Loucy (cell line): ENCODE data around the gene DEFB108B.
"Not testable (repeated sequence)": the region's sequence is repeated elsewhere in the genome, so short reads cannot be mapped to it uniquely, and the experiment has no call there.

Experiments
- H2AFZ ChIP-seq: fragments of 200-600 bp; sonication (generic); 2 replicates; pipeline ENCODE4 v1.6.0; 2016; ENCODE audit warnings: antibody characterized with exemption, mild to moderate bottlenecking, low read length, moderate library complexity
- H3F3A ChIP-seq: fragments of 200-600 bp; 2 replicates; pipeline ENCODE4 v1.6.0; 2016; ENCODE audit warnings: antibody characterized with exemption, low read depth, mild to moderate bottlenecking
- H3K27me3 ChIP-seq: fragments of 200-600 bp; sonication (generic); 2 replicates; pipeline ENCODE4 v1.6.1; 2014; ENCODE audit warnings: low read length, mild to moderate bottlenecking; ENCODE audit not compliant: insufficient read depth, poor library complexity, severe bottlenecking
- H3K36me3 ChIP-seq: fragments of 200-600 bp; sonication (generic); 2 replicates; pipeline ENCODE4 v1.6.1; 2016; ENCODE audit warnings: low read length; ENCODE audit not compliant: insufficient read depth
- H3K4me1 ChIP-seq: fragments of 200-600 bp; sonication (generic); 2 replicates; pipeline ENCODE4 v1.5.1; 2014; ENCODE audit warnings: low read length, mild to moderate bottlenecking; ENCODE audit not compliant: insufficient read depth, poor library complexity, severe bottlenecking
- H3K4me2 ChIP-seq: fragments of 200-600 bp; sonication (generic); 2 replicates; pipeline ENCODE4 v1.6.0; 2014; ENCODE audit warnings: antibody characterized with exemption, low read length, low read depth, mild to moderate bottlenecking; ENCODE audit not compliant: poor library complexity, severe bottlenecking
- H3K4me3 ChIP-seq: fragments of 200-600 bp; sonication (generic); 2 replicates; pipeline ENCODE4 v1.5.1; 2014; ENCODE audit warnings: low read length, mild to moderate bottlenecking, mixed read lengths; ENCODE audit not compliant: poor library complexity, severe bottlenecking
- H3K79me2 ChIP-seq: fragments of 200-600 bp; sonication (generic); 2 replicates; pipeline ENCODE4 v1.6.1; 2014; ENCODE audit warnings: low read length; ENCODE audit not compliant: insufficient read depth
- H3K9ac ChIP-seq: fragments of 200-600 bp; sonication (generic); 2 replicates; pipeline ENCODE4 v1.6.0; 2014; ENCODE audit warnings: mild to moderate bottlenecking, low read depth, low read length, moderate library complexity; ENCODE audit not compliant: poor library complexity, severe bottlenecking
- H3K9me2 ChIP-seq: fragments of 200-600 bp; sonication (generic); replicated peaks from 2 replicates; pipeline ENCODE4 v1.6.1; 2016; ENCODE audit warnings: low read depth, low read length, mixed read lengths
- H3K9me3 ChIP-seq: fragments of 200-600 bp; sonication (generic); 2 replicates; pipeline ENCODE4 v1.6.1; 2014; ENCODE audit warnings: mild to moderate bottlenecking, antibody characterized with exemption, low read length, low read depth; ENCODE audit not compliant: insufficient read depth
- H4K20me1 ChIP-seq: fragments of 200-600 bp; sonication (generic); 2 replicates; pipeline ENCODE4 v1.6.0; 2014; ENCODE audit warnings: antibody characterized with exemption, low read length, mild to moderate bottlenecking; ENCODE audit not compliant: insufficient read depth, poor library complexity, severe bottlenecking

The DEFB108B gene

DNA sequence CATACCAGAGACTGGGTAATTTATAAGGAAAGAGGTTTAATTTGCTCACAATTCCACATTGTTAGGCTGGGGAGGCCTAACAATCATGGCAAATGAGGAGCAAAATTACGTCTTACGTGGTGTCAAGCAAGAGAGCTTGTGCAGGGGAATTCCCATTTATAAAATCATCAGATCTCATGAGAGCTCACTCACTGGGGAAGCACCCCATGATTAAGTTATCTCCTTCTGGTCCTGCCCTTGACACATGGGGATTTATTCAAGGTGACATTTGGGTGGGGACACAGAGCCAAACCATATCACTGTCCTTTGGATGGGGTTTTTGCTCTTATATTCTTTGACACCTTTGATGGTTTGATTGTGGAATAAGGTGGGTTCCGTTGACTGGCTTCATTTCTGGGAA lies 36.9 kb downstream of the DEFB108B start:
- not testable (repeated sequence) for H3K9ac ChIP-seq, H3K79me2 ChIP-seq, H3K36me3 ChIP-seq, H3K9me3 ChIP-seq, H2AFZ ChIP-seq, H3K9me2 ChIP-seq, H4K20me1 ChIP-seq, H3K4me2 ChIP-seq, H3K27me3 ChIP-seq, H3K4me1 ChIP-seq, H3F3A ChIP-seq, H3K4me3 ChIP-seq

DNA sequence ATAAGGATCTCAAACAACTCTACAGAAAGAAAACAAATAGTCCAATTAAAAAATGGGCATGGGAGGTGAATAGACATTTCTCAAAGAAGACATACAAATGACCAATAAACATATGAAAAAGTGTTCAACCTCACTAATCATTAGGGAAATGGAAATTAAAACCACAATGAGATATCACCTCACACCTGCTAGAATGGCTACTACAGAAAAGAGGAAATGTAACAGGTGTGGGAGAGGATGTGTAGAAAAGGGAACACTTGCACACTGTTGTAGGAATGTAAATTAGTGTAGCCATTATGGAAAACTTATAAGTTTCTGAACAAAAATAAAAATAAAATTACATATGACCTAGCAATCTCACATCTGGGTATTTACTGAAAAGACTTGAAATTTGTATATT lies 37.7 kb downstream of the DEFB108B start:
- H3K9me3 ChIP-seq, H3K27me3 ChIP-seq, H3K79me2 ChIP-seq, H3K4me1 ChIP-seq, H3K36me3 ChIP-seq, H4K20me1 ChIP-seq, H3K4me3 ChIP-seq, H3K9ac ChIP-seq, H3K9me2 ChIP-seq, H2AFZ ChIP-seq, H3K4me2 ChIP-seq, H3F3A ChIP-seq: not testable (repeated sequence)

GRCh38 chr11:71876262-71876661 lies 43.3 kb downstream of the DEFB108B start:
- H3K36me3 ChIP-seq, H3F3A ChIP-seq, H3K9me3 ChIP-seq, H3K27me3 ChIP-seq, H3K4me2 ChIP-seq, H4K20me1 ChIP-seq, H3K9me2 ChIP-seq, H3K79me2 ChIP-seq, H2AFZ ChIP-seq, H3K4me3 ChIP-seq, H3K9ac ChIP-seq, H3K4me1 ChIP-seq: not testable (repeated sequence)

- not testable (repeated sequence) for H3K79me2 ChIP-seq, H3K36me3 ChIP-seq, H4K20me1 ChIP-seq, H3F3A ChIP-seq, H2AFZ ChIP-seq, H3K4me1 ChIP-seq, H3K27me3 ChIP-seq, H3K9ac ChIP-seq, H3K4me2 ChIP-seq, H3K9me3 ChIP-seq, H3K4me3 ChIP-seq, H3K9me2 ChIP-seq
Measured at GRCh38 chr11:71878059-71878458, 45.1 kb downstream of the DEFB108B start, which contains the start of gene DEFB131B. Gene DEFB131B, plus strand, starts transcription at chr11:71878453. Its CDS starts 0 bp downstream, at chr11:71878453.

DNA sequence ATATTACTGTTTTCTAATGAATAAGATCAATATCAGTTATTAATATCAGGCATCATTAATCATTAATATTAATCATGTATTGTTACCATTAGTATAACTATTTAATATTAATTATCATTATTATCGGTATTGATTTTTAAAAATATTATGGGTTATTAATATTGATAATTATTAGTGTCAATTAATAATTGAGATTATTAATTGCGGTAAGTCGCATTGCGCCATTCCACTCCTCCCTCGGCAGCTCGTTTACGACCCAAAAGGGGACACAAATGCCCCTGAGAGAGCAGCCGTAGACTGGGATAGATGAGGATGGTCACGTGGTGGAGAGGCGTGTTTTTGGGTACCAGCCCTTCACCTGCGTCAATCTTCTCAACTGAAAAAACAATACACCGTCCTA lies 52.8 kb downstream of the DEFB108B start:
- H3F3A ChIP-seq, H3K27me3 ChIP-seq, H3K79me2 ChIP-seq, H3K9ac ChIP-seq, H3K9me3 ChIP-seq, H3K4me1 ChIP-seq, H4K20me1 ChIP-seq, H3K9me2 ChIP-seq, H3K4me2 ChIP-seq, H2AFZ ChIP-seq, H3K4me3 ChIP-seq, H3K36me3 ChIP-seq: not testable (repeated sequence)
